Fibroblast of villous mesenchyme (primary cell): ENCODE measurements around the gene CALCA. TPM values are rescaled to one million over a fixed set of nuclear protein-coding genes. Genes with fewer than 3 reads are reported as not detected.
A peak's percentile ranks its signal among the peaks of the same experiment; 100 is the strongest.

ENCODE experiments used
- DNase-seq: peaks from one replicate; pipeline ENCODE4 v3.0.0-alpha.2; 2010; ENCODE audit warnings: low read depth
- H3K4me3 ChIP-seq: 2 replicates; pipeline ENCODE4 v1.5.1; 2011; ENCODE audit warnings: low read depth, mild to moderate bottlenecking, low read length
- total RNA-seq: library from RNA; depleted of rRNA; stranded (reverse); fragments of >200 nt; gene quantifications from 2 replicates; pipeline ENCODE4 v1.2.3, GENCODE V29; 2012
- TF ChIP-seq, protein P1 (sequence below): IDR thresholded peaks from 2 replicates; pipeline ENCODE4 v1.5.1; 2012; ENCODE audit warnings: low read depth, mild to moderate bottlenecking, low read length; ENCODE audit not compliant: insufficient read depth

CALCA gene
- total RNA-seq, 1 donor = not detected

DNA sequence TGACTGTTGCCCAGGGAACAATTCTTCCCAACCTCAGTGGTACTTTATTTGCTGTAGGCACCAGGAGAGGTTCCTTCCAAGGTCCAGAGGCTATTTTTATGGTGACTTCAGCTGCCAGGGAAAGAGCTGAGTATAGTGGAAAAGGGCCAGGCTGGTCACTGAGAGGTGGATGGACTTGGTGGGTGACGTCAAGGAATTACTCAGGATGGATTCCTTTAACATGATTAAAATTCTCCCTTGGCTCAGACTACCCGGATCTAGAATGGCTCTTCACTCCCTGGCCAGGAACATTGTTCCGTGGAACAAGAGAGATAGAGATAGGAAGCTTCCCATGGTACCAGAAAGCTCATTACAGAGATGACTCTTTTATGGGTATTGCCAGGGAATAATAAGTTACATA, 8.7 kb upstream of the CALCA start:
- peak; percentile 9 for DNase-seq
- H3K4me3 ChIP-seq = no peak overlapping the region
- TF ChIP-seq, protein P1, sequence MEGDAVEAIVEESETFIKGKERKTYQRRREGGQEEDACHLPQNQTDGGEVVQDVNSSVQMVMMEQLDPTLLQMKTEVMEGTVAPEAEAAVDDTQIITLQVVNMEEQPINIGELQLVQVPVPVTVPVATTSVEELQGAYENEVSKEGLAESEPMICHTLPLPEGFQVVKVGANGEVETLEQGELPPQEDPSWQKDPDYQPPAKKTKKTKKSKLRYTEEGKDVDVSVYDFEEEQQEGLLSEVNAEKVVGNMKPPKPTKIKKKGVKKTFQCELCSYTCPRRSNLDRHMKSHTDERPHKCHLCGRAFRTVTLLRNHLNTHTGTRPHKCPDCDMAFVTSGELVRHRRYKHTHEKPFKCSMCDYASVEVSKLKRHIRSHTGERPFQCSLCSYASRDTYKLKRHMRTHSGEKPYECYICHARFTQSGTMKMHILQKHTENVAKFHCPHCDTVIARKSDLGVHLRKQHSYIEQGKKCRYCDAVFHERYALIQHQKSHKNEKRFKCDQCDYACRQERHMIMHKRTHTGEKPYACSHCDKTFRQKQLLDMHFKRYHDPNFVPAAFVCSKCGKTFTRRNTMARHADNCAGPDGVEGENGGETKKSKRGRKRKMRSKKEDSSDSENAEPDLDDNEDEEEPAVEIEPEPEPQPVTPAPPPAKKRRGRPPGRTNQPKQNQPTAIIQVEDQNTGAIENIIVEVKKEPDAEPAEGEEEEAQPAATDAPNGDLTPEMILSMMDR = no peak

DNA sequence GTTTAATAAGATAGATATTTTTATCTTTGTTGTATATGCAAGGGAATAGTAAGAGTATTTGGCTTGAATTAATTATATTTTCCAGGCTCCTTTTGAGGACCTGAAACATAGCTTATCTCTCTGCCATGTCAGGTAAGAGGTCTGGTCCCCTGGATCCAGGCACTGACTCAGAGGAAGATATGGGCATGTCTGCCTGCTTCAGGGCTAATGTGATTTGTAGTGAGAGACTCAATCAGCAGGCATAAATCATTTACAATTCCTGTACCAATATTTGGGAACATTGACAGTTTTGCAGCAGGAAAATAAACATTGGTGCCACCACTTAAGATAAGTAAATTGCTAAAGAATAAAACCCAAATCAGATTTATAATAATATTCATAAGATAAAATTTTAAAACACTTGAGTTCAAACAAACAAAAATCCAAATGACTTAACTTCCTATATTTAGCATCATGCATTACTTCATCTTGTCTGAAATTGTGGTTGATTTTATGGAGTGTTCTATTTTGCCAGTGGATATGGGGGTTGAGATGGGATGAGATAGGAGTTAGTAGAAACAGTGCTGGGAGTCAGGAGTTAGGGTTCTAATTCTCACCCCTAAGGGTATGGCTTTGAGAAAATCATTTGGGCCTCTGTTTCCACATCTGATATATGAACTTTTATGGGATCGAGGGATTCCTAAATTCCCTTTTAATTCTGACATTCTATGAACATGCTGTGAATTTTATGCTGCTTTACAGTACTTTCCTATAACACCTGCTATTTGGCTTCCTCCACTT, 5.1 kb upstream of the CALCA start:
- no peak for DNase-seq
- no peak overlapping the region for H3K4me3 ChIP-seq
- TF ChIP-seq, protein P1 = no peak

DNA sequence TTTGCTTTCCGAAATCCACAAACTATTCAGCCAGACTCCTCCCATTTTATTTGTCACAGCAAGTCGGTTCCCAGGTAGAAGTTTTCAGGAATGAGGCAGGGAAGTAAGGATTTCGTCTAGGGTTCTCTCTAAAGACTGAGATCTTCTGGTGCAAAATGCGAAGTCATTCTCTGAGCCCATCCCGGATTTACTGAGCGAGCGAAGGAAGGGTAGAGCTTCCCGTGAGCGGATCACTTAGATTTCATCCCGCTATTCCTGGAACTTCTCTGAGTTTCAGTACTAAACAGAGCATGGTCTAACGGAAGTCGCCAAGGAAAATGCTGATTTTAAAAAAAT, 3.1 kb upstream of the CALCA start:
- DNase-seq = no peak
- TF ChIP-seq, protein P1 = no peak
- no peak overlapping the region for H3K4me3 ChIP-seq

DNA sequence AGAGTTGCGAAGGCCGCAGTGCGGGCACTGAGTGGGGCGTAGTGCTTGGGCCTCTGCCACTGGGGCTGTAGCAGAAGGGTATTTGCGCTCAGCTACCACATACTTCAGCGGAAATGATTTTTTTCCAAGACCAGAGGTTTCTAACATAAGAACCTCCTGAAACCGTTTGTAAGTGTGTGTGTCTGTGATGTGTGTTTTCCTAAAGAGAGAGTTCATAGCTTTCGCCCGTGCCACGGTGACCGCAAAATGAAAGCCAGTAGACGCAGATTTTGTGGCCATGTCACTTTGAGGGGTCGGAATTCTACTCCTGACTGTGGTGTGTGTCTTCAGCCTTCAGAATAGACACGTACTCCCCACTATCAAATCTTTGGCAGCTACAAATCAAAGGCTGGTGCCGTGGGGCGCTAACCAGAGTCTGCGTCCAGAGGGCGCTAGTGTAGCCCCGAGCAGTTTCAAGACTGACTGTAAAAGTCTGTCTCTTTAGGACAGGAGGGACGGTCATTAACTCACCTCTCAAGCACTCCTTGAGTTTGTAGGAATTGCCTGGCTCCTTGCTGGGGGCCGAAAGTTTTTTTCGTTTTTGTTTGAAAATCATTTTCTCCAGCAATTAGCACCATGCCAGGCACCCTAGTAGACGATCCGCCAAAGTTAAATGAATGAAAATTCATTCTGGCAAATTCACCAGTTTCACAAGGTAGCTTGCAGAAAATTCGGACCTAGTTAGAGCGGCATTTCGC, 2.5 kb upstream of the CALCA start:
- no peak overlapping the region for H3K4me3 ChIP-seq
- peak; percentile 20 for DNase-seq
- TF ChIP-seq, protein P1 = peak; percentile 68

DNA sequence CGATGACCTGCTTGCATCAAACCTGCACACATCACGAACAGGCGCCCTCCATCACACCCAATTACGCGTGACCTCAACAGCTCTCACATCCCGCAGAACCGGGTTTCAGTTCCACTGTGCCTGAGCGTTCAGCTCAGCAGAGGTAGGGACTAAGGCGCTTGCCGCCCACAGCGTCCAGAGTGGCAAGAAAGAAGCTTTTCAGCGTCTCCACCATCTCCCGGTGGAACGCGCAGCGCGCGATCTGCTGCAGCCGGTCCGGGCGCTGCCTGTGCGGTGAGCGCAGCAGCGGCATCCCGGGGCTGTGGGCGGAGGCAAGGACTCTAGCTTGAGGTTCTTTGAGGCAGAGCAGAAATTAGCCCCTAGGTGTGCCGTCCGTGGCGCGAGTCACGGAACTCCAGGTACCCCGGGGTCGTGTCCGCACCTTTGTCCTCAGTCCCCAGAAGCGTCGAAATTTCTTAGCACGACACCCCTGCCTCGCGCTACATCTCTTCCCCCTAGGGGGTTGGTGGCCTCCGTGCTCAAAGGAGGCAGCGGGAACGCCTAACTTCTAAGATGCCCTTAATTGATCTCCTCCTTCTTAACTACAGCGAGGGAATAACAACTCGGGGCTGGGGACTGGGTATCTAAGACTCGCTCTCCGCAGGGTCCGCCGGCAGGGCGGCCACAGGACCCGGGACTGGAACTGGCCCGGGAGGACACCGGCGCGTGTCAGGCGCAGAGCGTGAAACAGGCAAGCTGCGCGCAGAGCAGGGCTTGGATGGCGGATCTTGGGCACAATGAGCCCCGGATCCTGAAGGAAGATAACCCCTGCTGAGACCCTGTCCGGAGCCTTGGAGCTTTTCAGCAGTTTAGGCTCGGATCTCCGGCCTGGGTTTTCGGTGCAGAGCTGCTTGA, 1.7 kb upstream of the CALCA start:
- TF ChIP-seq, protein P1 = no peak
- no peak overlapping the region for H3K4me3 ChIP-seq
- no peak for DNase-seq

DNA sequence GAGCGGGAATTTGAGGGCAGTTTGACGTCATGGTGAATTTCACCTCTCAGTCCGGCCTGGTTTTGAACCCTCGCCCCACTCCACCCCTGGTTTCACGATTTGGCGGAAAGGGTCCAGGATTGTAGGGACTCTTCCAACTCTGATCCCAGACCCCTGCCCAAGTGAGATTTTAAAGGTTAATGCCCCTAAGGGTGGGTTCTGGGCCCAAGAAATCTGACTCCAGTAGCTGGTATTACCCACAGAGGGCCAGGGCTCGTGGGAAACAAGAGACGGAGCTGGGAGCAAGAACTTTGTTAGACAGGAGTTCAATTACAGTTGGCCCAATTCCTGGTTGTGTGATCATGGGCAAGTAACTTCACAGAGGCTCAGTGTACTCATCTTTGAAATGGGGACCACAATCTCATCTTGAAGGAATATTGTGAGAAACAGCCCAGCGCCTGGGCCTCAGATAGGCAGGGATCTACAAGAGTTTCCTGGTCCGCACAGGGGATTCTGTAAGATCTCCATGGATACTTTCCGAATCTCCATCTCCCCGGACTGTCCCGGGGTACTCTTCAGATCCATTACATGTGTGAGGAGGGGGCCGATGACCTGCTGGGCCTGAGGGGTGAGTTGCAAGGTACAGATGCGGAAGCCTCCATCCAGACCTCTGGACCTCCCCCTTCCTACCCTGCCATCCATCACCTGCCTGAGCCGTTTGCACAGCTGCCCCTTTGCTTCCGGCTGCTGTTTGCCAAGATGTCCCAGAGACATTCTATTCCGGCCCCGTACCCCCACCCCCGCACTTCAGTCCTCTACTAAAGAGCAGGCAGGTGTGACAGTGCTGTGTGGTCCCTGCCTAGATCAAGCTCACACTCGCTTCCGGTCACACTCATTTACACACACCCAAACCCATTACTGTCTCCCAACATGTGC, 687 bp upstream of the CALCA start:
- no peak for DNase-seq
- no peak overlapping the region for H3K4me3 ChIP-seq
- TF ChIP-seq, protein P1 = no peak
